ENCODE data around the gene STAG1.
A peak's percentile ranks its signal among the peaks of the same experiment; 100 is the strongest.
"Not testable (repeated sequence)": the region's sequence is repeated elsewhere in the genome, so short reads cannot be mapped to it uniquely, and the experiment has no call there.

The STAG1 gene

GRCh38 chr3:136749602-136750001, 2.6 kb downstream of the STAG1 start:
- not testable (repeated sequence) for FAIRE-seq

GRCh38 chr3:136749091-136749490, 3.1 kb downstream of the STAG1 start:
- DNase-seq (ENCODE audit: extremely low spot score, insufficient read length, low read depth) (no peak), FAIRE-seq (no peak)

More at GRCh38 chr3:136749602-136750001, 2.6 kb downstream of the STAG1 start:
- not testable (repeated sequence) for DNase-seq (ENCODE audit: extremely low spot score, insufficient read length, low read depth)

- no peak for FAIRE-seq
- no peak for DNase-seq (ENCODE audit: extremely low spot score, insufficient read length, low read depth)
Measured at GRCh38 chr3:136745916-136746315, 6.3 kb downstream of the STAG1 start.

GRCh38 chr3:136741063-136741462, 11.1 kb downstream of the STAG1 start:
- DNase-seq (ENCODE audit: extremely low spot score, insufficient read length, low read depth) (no peak), FAIRE-seq (no peak)

- DNase-seq (ENCODE audit: extremely low spot score, insufficient read length, low read depth): no peak
- no peak for FAIRE-seq
Measured at GRCh38 chr3:136740351-136740958, 11.7 kb downstream of the STAG1 start.

GRCh38 chr3:136736950-136737349, 15.2 kb downstream of the STAG1 start:
- not testable (repeated sequence) for DNase-seq (ENCODE audit: extremely low spot score, insufficient read length, low read depth); FAIRE-seq

GRCh38 chr3:136735103-136735502, 17.1 kb downstream of the STAG1 start:
- FAIRE-seq (no peak), DNase-seq (ENCODE audit: extremely low spot score, insufficient read length, low read depth) (no peak)

- DNase-seq (ENCODE audit: extremely low spot score, insufficient read length, low read depth) (no peak), FAIRE-seq (no peak)
Measured at GRCh38 chr3:136734382-136735070, 17.7 kb downstream of the STAG1 start.

GRCh38 chr3:136733317-136733833, 18.8 kb downstream of the STAG1 start:
- FAIRE-seq (no peak), DNase-seq (ENCODE audit: extremely low spot score, insufficient read length, low read depth) (no peak)

GRCh38 chr3:136731274-136731884, 20.8 kb downstream of the STAG1 start:
- FAIRE-seq: no peak
- DNase-seq (ENCODE audit: extremely low spot score, insufficient read length, low read depth): no peak

- FAIRE-seq: peak; percentile 51
- DNase-seq (ENCODE audit: extremely low spot score, insufficient read length, low read depth): no peak
Measured at GRCh38 chr3:136730595-136731273, 21.4 kb downstream of the STAG1 start.

- FAIRE-seq (peak; percentile 52), DNase-seq (ENCODE audit: extremely low spot score, insufficient read length, low read depth) (no peak)
Measured at GRCh38 chr3:136728918-136729317, 23.3 kb downstream of the STAG1 start.

- DNase-seq (ENCODE audit: extremely low spot score, insufficient read length, low read depth) (peak; percentile 11), FAIRE-seq (no peak)
Measured at GRCh38 chr3:136728473-136728872, 23.7 kb downstream of the STAG1 start.

GRCh38 chr3:136725468-136725867, 26.7 kb downstream of the STAG1 start:
- no peak for FAIRE-seq
- no peak for DNase-seq (ENCODE audit: extremely low spot score, insufficient read length, low read depth)

- FAIRE-seq; DNase-seq (ENCODE audit: extremely low spot score, insufficient read length, low read depth): not testable (repeated sequence)
Measured at GRCh38 chr3:136722916-136723315, 29.3 kb downstream of the STAG1 start.

- not testable (repeated sequence) for FAIRE-seq; DNase-seq (ENCODE audit: extremely low spot score, insufficient read length, low read depth)
Measured at GRCh38 chr3:136722399-136722798, 29.8 kb downstream of the STAG1 start.

- DNase-seq (ENCODE audit: extremely low spot score, insufficient read length, low read depth) (no peak), FAIRE-seq (no peak)
Measured at GRCh38 chr3:136720091-136720490, 32.1 kb downstream of the STAG1 start.

- no peak for FAIRE-seq
- no peak for DNase-seq (ENCODE audit: extremely low spot score, insufficient read length, low read depth)
Measured at GRCh38 chr3:136716629-136717028, 35.5 kb downstream of the STAG1 start.

- DNase-seq (ENCODE audit: extremely low spot score, insufficient read length, low read depth) (no peak), FAIRE-seq (no peak)
Measured at GRCh38 chr3:136714020-136714419, 38.2 kb downstream of the STAG1 start.

- FAIRE-seq: no peak
- no peak for DNase-seq (ENCODE audit: extremely low spot score, insufficient read length, low read depth)
Measured at GRCh38 chr3:136712941-136713340, 39.2 kb downstream of the STAG1 start.

Data from GM18507 (cell line).